ENCODE measurements around the gene ASCL5.

DNA sequence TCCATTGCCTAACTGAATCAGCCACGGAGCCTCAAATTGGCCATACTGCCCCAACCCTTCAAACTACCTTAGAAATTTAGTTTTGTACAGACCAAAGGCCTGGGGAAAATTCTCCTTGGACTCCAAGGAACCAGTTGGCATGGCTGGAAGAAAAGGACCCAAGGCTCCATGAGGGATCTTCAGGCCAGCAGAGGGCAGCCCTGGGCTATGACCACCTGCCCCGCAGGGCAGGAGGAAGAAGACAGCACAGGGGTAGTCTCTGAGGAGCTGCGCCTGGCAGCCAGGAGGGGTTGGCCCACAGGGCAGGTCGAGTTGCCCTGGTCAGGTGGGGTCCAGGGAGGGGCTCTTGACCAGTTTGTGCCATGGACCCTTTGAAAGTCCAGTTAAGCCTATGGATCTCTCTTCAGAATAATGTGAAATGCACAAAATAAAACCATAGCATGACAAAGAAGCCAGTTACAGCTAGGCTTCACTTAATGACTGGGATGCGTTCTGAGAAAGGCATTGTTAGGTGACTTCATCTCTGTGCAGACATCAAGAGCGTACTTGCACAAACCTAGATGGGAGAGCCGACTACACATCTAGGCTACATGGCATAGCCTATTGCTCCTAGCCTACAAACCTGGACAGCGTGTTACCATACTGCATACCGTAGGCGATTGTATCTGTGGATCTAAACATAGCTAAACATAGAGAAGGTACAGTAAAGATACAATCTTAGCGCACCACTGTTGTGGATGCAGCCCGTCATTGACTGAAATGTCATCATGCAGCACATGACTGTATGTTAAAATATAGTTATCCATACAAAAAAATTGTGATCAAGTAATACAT, 40.9 kb downstream of the ASCL5 start:
- TF ChIP-seq, protein P1, sequence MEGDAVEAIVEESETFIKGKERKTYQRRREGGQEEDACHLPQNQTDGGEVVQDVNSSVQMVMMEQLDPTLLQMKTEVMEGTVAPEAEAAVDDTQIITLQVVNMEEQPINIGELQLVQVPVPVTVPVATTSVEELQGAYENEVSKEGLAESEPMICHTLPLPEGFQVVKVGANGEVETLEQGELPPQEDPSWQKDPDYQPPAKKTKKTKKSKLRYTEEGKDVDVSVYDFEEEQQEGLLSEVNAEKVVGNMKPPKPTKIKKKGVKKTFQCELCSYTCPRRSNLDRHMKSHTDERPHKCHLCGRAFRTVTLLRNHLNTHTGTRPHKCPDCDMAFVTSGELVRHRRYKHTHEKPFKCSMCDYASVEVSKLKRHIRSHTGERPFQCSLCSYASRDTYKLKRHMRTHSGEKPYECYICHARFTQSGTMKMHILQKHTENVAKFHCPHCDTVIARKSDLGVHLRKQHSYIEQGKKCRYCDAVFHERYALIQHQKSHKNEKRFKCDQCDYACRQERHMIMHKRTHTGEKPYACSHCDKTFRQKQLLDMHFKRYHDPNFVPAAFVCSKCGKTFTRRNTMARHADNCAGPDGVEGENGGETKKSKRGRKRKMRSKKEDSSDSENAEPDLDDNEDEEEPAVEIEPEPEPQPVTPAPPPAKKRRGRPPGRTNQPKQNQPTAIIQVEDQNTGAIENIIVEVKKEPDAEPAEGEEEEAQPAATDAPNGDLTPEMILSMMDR (IDR thresholded peaks at IDR 0.05; ENCODE audit: borderline replicate concordance, extremely low read depth, low read length, poor library complexity, severe bottlenecking): peak; percentile 51
- no peak for TF ChIP-seq EZH2 (IDR thresholded peaks at IDR 0.05; ENCODE audit: borderline replicate concordance, low read depth, low read length, severe bottlenecking)

All from DND-41 (cell line).